ENCODE results near the gene SPINT3. TPM values are rescaled to one million over a fixed set of nuclear protein-coding genes. Genes with fewer than 3 reads are reported as not detected.

SPINT3 gene
- total and polyA plus RNA-seq, 12 donors: not detected

DNA sequence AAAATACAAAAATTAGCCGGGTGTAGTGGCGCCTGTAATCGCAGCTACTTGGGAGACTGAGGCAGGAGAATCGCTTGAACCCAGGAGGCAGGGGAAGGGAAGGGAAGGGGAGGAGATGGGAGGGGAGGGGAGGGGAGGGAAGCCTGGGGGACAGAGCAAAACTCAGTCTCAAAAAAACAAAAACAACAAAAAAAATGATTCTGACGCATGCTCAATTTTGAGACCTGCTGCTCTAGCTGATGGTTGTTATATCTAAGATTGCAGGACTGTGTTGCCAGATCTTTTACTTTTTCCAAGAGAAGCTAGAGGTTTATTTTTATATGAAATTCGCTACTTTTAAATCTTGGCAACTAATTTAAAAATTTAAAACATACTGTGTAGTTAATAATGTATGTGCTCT lies 48.2 kb downstream of the SPINT3 start:
- 68 to 84% (median 78%) methylated on average over 3 to 6 of the region's 6 CpGs for WGBS, 4 donors
- no peak for DNase-seq
- no peaks in the 10 kb centered on the region for H3K36me3 ChIP-seq (replicated peaks in 1 of 2)
- H3K4me3 ChIP-seq: no peak overlapping the region
- no peaks in the 10 kb centered on the region for H3K9me3 ChIP-seq (replicated peaks in 1 of 3)
- peaks cover 4 to 15% of the 10 kb centered on the region in 2 donors for H3K4me1 ChIP-seq (replicated peaks in 1 of 2)
- TF ChIP-seq POLR2A (IDR thresholded peaks at IDR 0.05): no peak
- TF ChIP-seq, protein P1, sequence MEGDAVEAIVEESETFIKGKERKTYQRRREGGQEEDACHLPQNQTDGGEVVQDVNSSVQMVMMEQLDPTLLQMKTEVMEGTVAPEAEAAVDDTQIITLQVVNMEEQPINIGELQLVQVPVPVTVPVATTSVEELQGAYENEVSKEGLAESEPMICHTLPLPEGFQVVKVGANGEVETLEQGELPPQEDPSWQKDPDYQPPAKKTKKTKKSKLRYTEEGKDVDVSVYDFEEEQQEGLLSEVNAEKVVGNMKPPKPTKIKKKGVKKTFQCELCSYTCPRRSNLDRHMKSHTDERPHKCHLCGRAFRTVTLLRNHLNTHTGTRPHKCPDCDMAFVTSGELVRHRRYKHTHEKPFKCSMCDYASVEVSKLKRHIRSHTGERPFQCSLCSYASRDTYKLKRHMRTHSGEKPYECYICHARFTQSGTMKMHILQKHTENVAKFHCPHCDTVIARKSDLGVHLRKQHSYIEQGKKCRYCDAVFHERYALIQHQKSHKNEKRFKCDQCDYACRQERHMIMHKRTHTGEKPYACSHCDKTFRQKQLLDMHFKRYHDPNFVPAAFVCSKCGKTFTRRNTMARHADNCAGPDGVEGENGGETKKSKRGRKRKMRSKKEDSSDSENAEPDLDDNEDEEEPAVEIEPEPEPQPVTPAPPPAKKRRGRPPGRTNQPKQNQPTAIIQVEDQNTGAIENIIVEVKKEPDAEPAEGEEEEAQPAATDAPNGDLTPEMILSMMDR (IDR thresholded peaks at IDR 0.05): no peak
- intact Hi-C loops (cut with DNase I): no loop called here
- H3K27me3 ChIP-seq: peaks cover 38% of the 10 kb centered on the region
- H3K27ac ChIP-seq: no peak overlapping the region

DNA sequence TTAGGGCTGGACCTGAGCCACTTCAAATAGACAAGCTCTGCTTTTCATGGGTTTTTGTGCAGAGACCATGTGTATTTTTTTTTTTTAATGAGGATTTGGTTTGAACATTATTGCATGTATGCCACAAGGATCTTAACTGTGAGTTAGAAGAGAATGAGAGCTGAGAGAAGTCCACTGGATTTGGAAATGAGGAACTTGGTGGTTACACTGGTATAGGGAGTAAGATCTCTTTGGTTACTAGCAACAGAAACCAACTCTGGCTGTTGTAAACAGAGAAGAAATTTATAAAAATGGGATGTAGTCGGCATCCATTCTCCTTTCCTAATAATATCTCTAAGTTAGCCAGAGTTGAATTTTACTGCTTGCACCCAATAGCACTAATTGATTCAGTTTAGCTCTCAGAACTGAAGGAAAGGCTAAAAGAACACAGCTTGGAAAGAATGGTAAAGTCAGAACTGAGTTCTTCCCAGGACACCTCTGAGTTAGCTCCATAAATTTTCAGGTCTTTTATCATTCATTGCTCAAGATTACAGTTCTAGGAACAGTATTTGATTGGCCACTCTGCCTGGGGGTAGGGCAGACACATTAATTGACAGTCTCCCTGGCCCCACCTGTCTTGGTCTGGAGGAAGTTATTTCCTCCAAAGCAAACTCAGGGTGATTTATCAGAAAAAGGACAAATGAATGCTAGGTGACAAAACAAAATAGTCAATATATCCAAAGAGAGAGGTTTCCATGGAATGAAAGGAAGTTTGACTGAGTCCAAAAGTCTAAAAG lies 49.7 kb downstream of the SPINT3 start:
- H3K27ac ChIP-seq: no peak overlapping the region
- WGBS, 4 donors: 41 to 71% (median 44%) methylated on average over 1 of the region's 1 CpG
- no peaks in the 10 kb centered on the region for H3K9me3 ChIP-seq (replicated peaks in 1 of 3)
- H3K36me3 ChIP-seq (replicated peaks in 1 of 2): no peaks in the 10 kb centered on the region
- no peak overlapping the region for H3K4me3 ChIP-seq
- TF ChIP-seq POLR2A (IDR thresholded peaks at IDR 0.05): no peak
- TF ChIP-seq, protein P1 (IDR thresholded peaks at IDR 0.05): no peak
- peaks cover 4 to 12% of the 10 kb centered on the region in 2 donors for H3K4me1 ChIP-seq (replicated peaks in 1 of 2)
- peaks cover 26% of the 10 kb centered on the region for H3K27me3 ChIP-seq
- no peak for DNase-seq
- intact Hi-C loops (cut with DNase I): no loop called here

DNA sequence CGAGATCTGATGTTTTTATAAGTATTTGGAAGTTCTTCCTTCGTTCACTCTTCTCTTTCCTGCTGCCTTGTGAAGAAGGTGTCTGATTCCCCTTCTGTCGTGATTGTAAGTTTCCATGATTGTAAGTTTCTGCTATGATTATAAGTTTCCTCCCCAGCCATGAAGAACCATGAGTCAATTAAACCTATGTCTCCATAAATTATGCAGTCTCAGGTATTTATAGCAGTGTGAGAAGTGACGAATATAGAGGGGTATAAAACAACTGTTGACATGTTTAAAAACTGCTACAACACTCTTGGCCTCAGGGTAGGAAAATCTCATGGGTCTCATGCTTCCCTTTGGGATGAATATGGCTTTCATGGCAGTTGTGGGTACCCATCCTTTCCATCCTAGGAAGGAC lies 51.7 kb downstream of the SPINT3 start:
- Histone ChIP-seq H3K4me3 (no peak overlapping the region), H3K9me3 (replicated peaks in 1 of 3) (no peaks in the 10 kb centered on the region), H3K27ac (no peak overlapping the region), H3K4me1 (replicated peaks in 1 of 2) (no peaks in the 10 kb centered on the region), H3K36me3 (replicated peaks in 1 of 2) (no peaks in the 10 kb centered on the region), H3K27me3 (peaks cover 6% of the 10 kb centered on the region)
- intact Hi-C loops (cut with DNase I): no loop called here
- TF ChIP-seq POLR2A (IDR thresholded peaks at IDR 0.05): no peak
- TF ChIP-seq, protein P1 (IDR thresholded peaks at IDR 0.05): no peak
- no peak for DNase-seq
- WGBS, 4 donors: 44 to 70% (median 58%) methylated on average over 4 of the region's 4 CpGs

DNA sequence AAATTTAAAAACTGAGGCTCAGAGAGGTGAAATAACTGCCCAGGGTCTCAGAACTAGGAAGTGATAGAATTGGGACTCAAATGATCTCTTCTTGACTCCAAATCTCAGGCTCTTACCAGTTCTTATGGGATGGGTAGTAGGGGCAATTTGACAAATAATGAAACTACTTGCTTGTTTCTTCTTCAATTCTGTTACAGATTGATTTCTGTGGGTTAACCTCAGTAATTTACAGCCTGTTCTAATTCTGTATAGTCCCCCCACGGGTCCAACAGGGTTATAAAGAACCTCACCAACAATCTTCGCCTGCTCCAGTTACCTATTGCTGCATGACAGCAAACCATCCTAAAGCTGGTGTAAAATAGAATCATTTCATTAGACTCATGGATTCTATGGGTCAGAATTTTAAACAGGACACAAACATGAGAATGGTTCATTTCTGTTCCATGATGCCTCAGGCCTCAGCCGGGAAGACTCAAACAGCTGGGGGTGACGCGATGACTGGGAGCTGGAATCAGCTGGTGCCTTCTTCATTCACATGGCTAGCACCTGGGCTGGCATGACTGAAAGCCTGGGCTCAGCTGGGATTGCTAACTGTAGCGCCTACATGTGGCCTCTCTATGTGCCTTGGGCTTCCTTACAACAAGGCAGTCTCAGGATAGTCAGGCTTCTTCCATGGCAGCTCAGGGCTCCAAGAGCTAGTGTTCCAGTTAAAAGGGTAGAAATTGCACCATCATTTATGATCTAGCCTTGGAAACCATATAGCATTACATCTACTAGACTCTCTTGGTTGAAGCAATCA lies 52.5 kb downstream of the SPINT3 start:
- Histone ChIP-seq H3K27ac (no peak overlapping the region), H3K27me3 (peaks cover 6% of the 10 kb centered on the region), H3K36me3 (replicated peaks in 1 of 2) (no peaks in the 10 kb centered on the region), H3K4me3 (no peak overlapping the region), H3K4me1 (replicated peaks in 1 of 2) (no peaks in the 10 kb centered on the region), H3K9me3 (replicated peaks in 1 of 3) (no peaks in the 10 kb centered on the region)
- TF ChIP-seq POLR2A (IDR thresholded peaks at IDR 0.05): no peak
- TF ChIP-seq, protein P1 (IDR thresholded peaks at IDR 0.05): no peak
- WGBS, 4 donors: 69 to 87% (median 81%) methylated on average over 6 of the region's 6 CpGs
- intact Hi-C loops (cut with DNase I): no loop called here
- DNase-seq: no peak
